HG02588 (cell line): ENCODE data around the gene PPP2R5C.

Source experiments
- ATAC-seq: cut with Tn5 transposase; IDR thresholded peaks from one replicate; pipeline ENCODE4 v1.9.1; 2021; ENCODE audit warnings: mild to moderate bottlenecking, moderate library complexity; ENCODE audit not compliant: unreplicated experiment

The PPP2R5C gene

DNA sequence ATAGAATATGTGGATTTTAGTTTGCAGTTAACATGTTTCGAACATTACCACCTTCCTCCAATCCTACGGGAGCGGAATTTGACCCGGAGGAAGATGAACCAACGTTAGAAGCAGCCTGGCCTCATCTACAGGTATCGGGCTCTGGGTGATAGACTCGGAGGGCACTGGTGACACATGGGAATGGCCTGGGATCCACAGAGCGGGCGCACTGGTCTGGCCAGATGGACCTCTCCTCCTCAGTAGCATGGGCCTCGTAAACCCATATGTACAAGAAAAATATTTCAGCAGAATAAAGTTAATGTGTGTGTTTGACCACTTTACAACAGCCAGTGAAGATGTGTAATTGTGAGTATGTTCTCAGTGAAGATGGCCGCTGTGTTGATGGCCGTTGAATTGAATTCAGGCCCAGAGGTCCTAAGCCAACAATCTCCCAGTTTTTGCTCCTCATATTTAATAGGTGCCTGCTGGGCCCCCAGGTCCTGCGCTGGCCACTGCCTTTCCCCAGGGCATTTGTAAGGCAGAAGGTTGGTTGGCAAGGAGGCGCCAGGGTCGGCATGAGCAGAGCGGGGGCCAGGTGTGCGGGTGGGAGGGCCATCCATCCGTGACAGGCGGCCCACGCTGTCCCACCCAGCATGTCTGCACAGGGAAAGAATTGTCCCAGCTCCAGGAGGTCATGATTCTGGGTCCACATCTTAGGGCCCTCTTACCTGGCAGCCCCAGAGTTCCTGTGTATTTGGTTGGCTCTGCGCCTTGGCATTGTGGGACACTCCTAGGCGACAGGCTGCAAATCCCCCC is 120.8 kb downstream of the PPP2R5C start:
- ATAC-seq: no peak

GRCh38 chr14:101884089-101884933 is 122.8 kb downstream of the PPP2R5C start:
- ATAC-seq: no peak

- no peak for ATAC-seq
Measured at GRCh38 chr14:101884934-101885576, 123.5 kb downstream of the PPP2R5C start.

DNA sequence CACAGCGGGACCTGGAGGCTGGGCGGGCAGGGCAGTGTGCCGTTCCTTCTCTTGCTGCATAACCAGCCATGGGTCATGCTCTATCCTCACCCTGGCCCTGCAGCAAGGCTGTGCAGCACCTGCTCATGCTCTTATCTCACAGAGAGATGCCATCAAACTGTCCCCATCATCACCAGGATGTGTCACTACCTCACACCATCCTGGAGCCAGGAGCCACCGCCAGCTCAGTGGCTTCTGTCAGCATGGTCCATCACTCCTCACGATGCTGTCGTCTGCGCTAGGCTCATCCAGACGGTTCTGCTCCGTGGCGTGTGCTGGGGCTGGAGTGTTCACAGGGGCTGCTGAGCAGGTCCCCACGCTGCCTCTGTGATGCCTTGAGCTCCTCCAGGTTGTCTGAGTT is 125.7 kb downstream of the PPP2R5C start:
- no peak for ATAC-seq

DNA sequence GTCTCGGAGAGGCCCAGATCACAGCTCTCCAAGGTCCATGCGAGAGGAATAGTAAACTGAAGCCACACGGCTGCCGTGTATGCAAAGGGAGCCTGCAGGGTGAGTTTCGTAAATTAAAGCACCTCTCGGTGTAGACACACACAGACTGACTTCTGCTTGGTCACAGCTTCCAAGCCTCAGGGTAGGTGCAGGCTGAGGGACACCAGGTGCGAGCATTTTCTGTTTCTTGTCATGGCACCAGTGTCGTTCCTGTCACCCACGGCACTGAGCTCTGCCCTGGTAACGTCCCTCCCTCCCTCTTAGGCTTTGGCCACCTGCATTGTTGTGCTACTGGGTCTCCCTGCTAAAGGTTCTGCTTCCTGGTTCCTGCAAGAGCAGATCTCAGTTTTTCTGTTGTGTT is 126.7 kb downstream of the PPP2R5C start:
- ATAC-seq: no peak

GRCh38 chr14:101889366-101889765 is 127.9 kb downstream of the PPP2R5C start:
- no peak for ATAC-seq

DNA sequence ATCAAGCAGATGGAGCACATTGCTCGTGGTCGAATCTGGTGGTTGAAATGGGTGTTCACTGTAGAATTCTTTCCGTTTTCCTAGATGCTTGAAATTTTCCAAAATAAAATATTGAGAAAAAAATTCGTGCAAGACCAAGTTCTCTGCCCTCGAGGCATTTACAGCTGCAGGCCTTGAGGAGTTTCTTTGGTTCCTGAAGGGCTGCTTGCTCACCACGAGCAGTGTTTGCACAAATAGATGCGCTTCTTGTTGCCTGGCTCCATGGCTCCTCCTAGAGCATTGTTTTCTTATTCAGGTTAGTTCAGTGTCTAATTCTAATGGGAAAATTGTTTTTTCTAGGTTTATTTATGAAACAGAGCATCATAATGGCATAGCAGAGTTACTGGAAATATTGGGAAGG is 128.4 kb downstream of the PPP2R5C start:
- no peak for ATAC-seq

DNA sequence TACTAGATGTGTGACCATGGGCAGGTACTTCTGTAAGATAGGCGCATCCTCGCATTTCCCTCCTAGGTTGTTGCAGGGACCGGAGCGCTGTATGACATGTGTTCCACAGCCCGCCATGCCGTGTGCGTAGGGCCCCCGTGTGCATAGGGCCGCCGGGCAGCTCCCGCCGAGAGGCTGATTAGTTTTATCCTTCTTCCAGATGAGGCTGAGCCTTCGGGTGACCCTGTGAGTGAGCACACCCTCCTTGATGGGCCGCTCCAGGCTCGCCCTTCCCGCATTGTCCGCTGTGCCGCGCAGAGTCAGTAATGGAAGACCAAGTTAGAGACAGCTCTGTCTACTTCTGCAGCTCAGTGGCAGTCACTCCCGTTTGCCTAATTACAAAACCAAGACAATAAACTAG is 130.0 kb downstream of the PPP2R5C start:
- ATAC-seq: no peak

- ATAC-seq: no peak
Measured at GRCh38 chr14:101893759-101894158, 132.2 kb downstream of the PPP2R5C start.

DNA sequence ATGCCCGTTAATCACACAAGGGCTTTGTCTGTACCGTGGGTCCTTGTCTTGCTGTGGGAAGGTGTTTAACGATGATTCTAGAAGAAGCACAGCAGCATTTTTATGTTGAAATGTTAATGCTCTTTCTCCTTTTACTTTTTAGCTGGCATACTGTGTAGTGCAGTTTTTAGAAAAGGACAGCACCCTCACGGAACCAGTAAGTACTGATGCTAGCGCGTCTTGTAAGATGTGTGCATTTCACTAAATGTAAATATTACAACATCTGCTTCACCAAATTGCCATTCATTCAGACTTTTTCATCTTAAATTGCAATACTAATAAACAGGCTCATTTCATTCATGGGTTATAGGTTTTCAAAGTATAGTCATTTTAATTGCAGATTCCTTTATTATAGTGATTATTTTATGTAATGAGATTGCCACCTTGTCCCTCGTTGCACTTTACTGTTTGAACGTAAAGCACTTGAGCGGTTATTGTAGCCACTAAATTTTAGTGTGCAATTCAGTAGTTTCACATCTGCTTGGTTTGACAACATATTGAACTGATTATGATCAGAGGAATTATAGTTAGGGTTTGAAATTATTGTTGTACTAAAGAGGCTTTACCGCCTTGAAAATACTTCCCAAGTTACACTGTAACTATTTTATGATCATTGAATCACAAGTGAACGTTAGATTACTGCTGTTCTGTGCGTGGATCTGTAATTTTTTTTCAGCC is 133.0 kb downstream of the PPP2R5C start:
- no peak for ATAC-seq

GRCh38 chr14:101895256-101895655 is 133.7 kb downstream of the PPP2R5C start:
- no peak for ATAC-seq

DNA sequence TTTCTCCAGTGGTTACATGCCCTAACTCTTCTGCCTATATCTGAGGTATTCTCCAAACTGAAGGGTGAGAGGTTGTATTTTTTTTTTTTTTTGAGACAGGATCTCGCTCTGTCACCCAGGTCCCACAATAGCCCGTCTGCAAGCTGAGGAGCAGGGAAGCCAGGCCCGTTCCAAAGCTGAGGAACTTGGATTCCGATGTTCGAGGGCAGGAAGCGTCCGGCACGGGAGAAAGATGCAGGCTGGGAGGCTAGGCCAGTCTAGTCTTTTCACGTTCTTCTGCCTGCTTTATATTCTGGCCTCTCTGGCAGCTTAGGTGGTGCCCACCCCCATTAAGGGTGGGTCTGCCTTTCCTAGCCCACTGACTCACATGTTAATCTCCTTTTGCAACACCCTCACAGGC is 135.8 kb downstream of the PPP2R5C start:
- ATAC-seq: no peak

DNA sequence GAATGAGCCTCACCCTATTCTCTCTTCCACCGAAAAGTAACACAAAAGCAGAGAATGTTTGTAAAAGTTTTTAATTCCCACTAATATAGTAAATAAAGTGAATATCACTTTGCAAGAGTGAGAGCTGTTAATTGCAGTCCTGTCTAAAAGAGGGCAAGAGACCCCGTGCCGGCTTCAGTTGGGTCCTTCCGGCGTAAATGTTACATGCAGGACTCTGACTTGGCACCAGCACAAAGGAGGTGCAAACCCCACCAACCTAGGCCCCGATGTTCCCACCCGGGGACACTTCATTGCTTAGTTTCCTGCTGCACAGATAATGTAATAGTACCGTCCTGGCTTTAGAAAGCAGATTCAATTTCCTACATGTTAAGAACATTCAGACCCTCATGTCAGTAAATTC is 136.9 kb downstream of the PPP2R5C start:
- no peak for ATAC-seq

GRCh38 chr14:101899263-101899662 is 137.8 kb downstream of the PPP2R5C start:
- ATAC-seq: no peak

DNA sequence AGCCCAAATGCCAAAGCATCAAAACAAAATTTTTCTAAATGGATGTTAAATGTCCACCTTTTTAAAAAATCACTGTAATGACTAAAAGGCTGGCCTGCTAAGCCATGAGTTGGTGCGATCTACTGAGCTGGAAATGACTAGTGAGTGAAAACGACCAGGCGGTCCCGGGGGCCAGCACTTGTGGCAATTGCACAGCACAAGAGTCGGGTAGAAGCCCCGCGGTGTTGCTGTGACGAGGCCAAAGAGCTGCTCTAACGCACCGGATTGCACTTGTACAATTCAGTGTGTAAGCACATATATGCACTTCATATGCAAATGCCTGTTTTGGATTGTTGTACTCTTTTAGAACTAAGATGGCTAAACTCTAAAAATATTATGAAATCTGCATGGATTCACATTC is 138.7 kb downstream of the PPP2R5C start:
- no peak for ATAC-seq

- no peak for ATAC-seq
Measured at GRCh38 chr14:101903111-101903561, 141.6 kb downstream of the PPP2R5C start.

DNA sequence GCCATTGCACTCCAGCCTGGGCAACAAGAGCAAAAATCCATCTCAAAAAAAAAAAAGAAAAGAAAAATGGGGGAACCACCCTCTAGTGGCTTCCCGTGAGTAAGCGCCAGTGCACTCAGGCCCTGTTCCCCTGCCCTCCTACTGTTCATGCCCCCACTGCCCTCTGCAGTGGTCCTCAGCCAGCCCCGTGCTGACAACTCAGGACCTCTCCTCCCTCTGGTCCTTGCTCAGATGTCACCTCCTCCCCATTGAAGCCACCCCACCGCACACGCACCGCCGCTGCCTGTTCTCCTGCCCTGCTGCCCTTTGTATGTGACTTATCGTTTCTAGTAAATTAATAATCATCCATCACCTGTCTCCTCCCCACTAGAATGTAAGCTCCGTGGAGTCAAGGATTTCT is 144.1 kb downstream of the PPP2R5C start:
- ATAC-seq: no peak

GRCh38 chr14:101906645-101907044 is 145.1 kb downstream of the PPP2R5C start:
- no peak for ATAC-seq

- ATAC-seq: no peak
Measured at GRCh38 chr14:101907619-101908018, 146.1 kb downstream of the PPP2R5C start.

GRCh38 chr14:101908795-101909194 is 147.3 kb downstream of the PPP2R5C start:
- ATAC-seq: no peak
